GM12892 (cell line): ENCODE data around the gene PSEN1.

Experiments
- POLR2A ChIP-seq: IDR thresholded peaks from 2 replicates; pipeline ENCODE4 v1.6.1; 2011; ENCODE audit warnings: low read depth, low read length, control low read depth
- POLR2AphosphoS5 ChIP-seq: IDR thresholded peaks from 2 replicates; pipeline ENCODE4 v1.6.1; 2011; ENCODE audit warnings: low read depth, low read length, control low read depth
- TAF1 ChIP-seq: IDR thresholded peaks from 2 replicates; pipeline ENCODE4 v1.6.1; 2011; ENCODE audit warnings: low read depth, mild to moderate bottlenecking, control low read depth, low read length, borderline replicate concordance

- no peak for TF ChIP-seq TAF1
- no peak for TF ChIP-seq POLR2A
- TF ChIP-seq POLR2AphosphoS5: no peak
Measured at GRCh38 chr14:73251516-73252215, 115.4 kb downstream of the PSEN1 start.
